ENCODE measurements around the gene STAB1. TPM values are rescaled to one million over a fixed set of nuclear protein-coding genes. Genes with fewer than 3 reads are reported as not detected.

Gene STAB1
- total and polyA plus RNA-seq, 2 of the 13 experiments (the other 11 are each of a cell fraction or from before 2014, with no cell fraction given): 0.09 to 0.34 TPM

GRCh38 chr3:52455283-52456168, 39.6 kb upstream of the STAB1 start, which contains the start of gene NISCH (continued):
- TF ChIP-seq E2F2 (CRISPR knock-in tag; IDR thresholded peaks at IDR 0.05; ENCODE audit: borderline replicate concordance) (no peak), MAFG (CRISPR knock-in tag; IDR thresholded peaks at IDR 0.05) (no peak), HES4 (CRISPR knock-in tag; IDR thresholded peaks at IDR 0.05; ENCODE audit: borderline replicate concordance) (peak; percentile 50; the same call in 1 of the 2 replicates), ZNF530 (CRISPR knock-in tag; IDR thresholded peaks at IDR 0.05; ENCODE audit: low read depth) (no peak), KDM2A (CRISPR knock-in tag; IDR thresholded peaks at IDR 0.05; ENCODE audit: borderline replicate concordance, low read depth) (peak; percentile 69; the same call in 1 of the 2 replicates), ZNF674 (CRISPR knock-in tag; IDR thresholded peaks at IDR 0.05; ENCODE audit: low read depth) (no peak), THRA (CRISPR knock-in tag; IDR thresholded peaks at IDR 0.05; ENCODE audit: borderline replicate concordance) (no peak), ZNF543 (CRISPR knock-in tag; IDR thresholded peaks at IDR 0.05) (no peak), ZNF512 (CRISPR knock-in tag; IDR thresholded peaks at IDR 0.05) (no peak), ZNF629 (CRISPR knock-in tag; conservative IDR thresholded peaks at IDR 0.05) (no peak; the same call in 1 of the 2 replicates), NFE2L2 (IDR thresholded peaks at IDR 0.05; ENCODE audit: low read length) (no peak), THYN1 (CRISPR knock-in tag; IDR thresholded peaks at IDR 0.05; ENCODE audit: borderline replicate concordance, low read depth) (no peak), NFATC3 (CRISPR knock-in tag; IDR thresholded peaks at IDR 0.05) (no peak), RFXANK (CRISPR knock-in tag; IDR thresholded peaks at IDR 0.05) (no peak), SP5 (CRISPR knock-in tag; IDR thresholded peaks at IDR 0.05; ENCODE audit: borderline replicate concordance, low read depth) (peak; percentile 89), ZNF781 (CRISPR knock-in tag; IDR thresholded peaks at IDR 0.05; ENCODE audit: borderline replicate concordance, not compliant biosample characterization) (peak; percentile 34), GPN1 (CRISPR knock-in tag; IDR thresholded peaks at IDR 0.05; ENCODE audit: borderline replicate concordance) (no peak), CEBPG (CRISPR knock-in tag; IDR thresholded peaks at IDR 0.05) (peak; percentile 98), MYC (CRISPR knock-in tag; IDR thresholded peaks at IDR 0.05; ENCODE audit: borderline replicate concordance) (peak; percentile 90), NR1H2 (CRISPR knock-in tag; IDR thresholded peaks at IDR 0.05; ENCODE audit: borderline replicate concordance, low read depth) (no peak), SP1 (IDR thresholded peaks at IDR 0.05) (no peak), SP1 (CRISPR knock-in tag; IDR thresholded peaks at IDR 0.05) (peak; percentile 92), JDP2 (CRISPR knock-in tag; IDR thresholded peaks at IDR 0.05; ENCODE audit: borderline replicate concordance) (no peak), MIER3 (CRISPR knock-in tag; IDR thresholded peaks at IDR 0.05; ENCODE audit: borderline replicate concordance) (peak; percentile 69; the same call in 1 of the 2 replicates), TAF15 (IDR thresholded peaks at IDR 0.05; ENCODE audit: low read depth, low read length, poor library complexity, severe bottlenecking) (no peak), NFKBIZ (CRISPR knock-in tag; IDR thresholded peaks at IDR 0.05) (no peak), FOXA3 (CRISPR knock-in tag; IDR thresholded peaks at IDR 0.05) (peak; percentile 59; the same call in 1 of the 2 replicates), RFX1 (IDR thresholded peaks at IDR 0.05) (no peak)

Data from HepG2 (cell line).